Stimulated activated CD8-positive, alpha-beta memory T cell treated with anti-CD3 and anti-CD28 coated beads, Interleukin-4, amount 100 ng/mL, for 1 hour (primary cell): ENCODE measurements around the gene SON.
A peak's percentile ranks its signal among the peaks of the same experiment; 100 is the strongest.
"Not testable (repeated sequence)": the region's sequence is repeated elsewhere in the genome, so short reads cannot be mapped to it uniquely, and the experiment has no call there.

Experiments used
- DNase-seq, 2 donors: peaks; one replicate each; pipeline ENCODE4 v3.0.0-alpha.2; 2020; ENCODE audit warnings: low read depth in 2 of 2, low spot score in 1 of 2

SON gene

GRCh38 chr21:33568448-33568847 lies 25.6 kb downstream of the SON start:
- no peak for DNase-seq

GRCh38 chr21:33569991-33570390 lies 27.2 kb downstream of the SON start:
- no peak for DNase-seq

GRCh38 chr21:33572350-33572749 lies 29.5 kb downstream of the SON start:
- no peak for DNase-seq

- DNase-seq = not testable (repeated sequence)
These were observed 33.9 kb downstream of the SON start for GRCh38 chr21:33576741-33577141.

GRCh38 chr21:33578214-33578613 lies 35.4 kb downstream of the SON start:
- DNase-seq = no peak

- no peak for DNase-seq
These were observed 36.2 kb downstream of the SON start for GRCh38 chr21:33578959-33579542.

- no peak for DNase-seq
These were observed 41.6 kb downstream of the SON start for GRCh38 chr21:33584455-33584854.

GRCh38 chr21:33586927-33587326 lies 44.1 kb downstream of the SON start:
- no peak for DNase-seq

- peak in 1 of 2 donors; percentile 2 for DNase-seq
These were observed 45.1 kb downstream of the SON start for GRCh38 chr21:33587792-33588484.

- DNase-seq = peak; percentile 74 to 76
These were observed 45.9 kb downstream of the SON start, which contains the start of gene DONSON for GRCh38 chr21:33588485-33589335. TSS of gene DONSON (minus strand) at chr21:33588684. CDS start at chr21:33588641, 43 bp downstream.

- DNase-seq = no peak
These were observed 55.2 kb downstream of the SON start for GRCh38 chr21:33598051-33598450.

- DNase-seq = no peak
These were observed 65.7 kb downstream of the SON start for GRCh38 chr21:33608559-33608958.

GRCh38 chr21:33611006-33611744 lies 68.3 kb downstream of the SON start:
- no peak for DNase-seq

GRCh38 chr21:33617565-33617964 lies 74.7 kb downstream of the SON start:
- not testable (repeated sequence) for DNase-seq

GRCh38 chr21:33618407-33618806 lies 75.6 kb downstream of the SON start:
- no peak for DNase-seq

- no peak for DNase-seq
These were observed 76.9 kb downstream of the SON start for GRCh38 chr21:33619726-33620125.

- DNase-seq = no peak
These were observed 79.4 kb downstream of the SON start for GRCh38 chr21:33622253-33622652.

- not testable (repeated sequence) for DNase-seq
These were observed 83.3 kb downstream of the SON start for GRCh38 chr21:33626151-33626550.
